HG02610 (cell line): ENCODE measurements around the gene AAK1.

Source experiments
- ATAC-seq: cut with Tn5 transposase; IDR thresholded peaks from one replicate; pipeline ENCODE4 v1.9.1; 2021; ENCODE audit warnings: mild to moderate bottlenecking, moderate library complexity; ENCODE audit not compliant: unreplicated experiment

The AAK1 gene

DNA sequence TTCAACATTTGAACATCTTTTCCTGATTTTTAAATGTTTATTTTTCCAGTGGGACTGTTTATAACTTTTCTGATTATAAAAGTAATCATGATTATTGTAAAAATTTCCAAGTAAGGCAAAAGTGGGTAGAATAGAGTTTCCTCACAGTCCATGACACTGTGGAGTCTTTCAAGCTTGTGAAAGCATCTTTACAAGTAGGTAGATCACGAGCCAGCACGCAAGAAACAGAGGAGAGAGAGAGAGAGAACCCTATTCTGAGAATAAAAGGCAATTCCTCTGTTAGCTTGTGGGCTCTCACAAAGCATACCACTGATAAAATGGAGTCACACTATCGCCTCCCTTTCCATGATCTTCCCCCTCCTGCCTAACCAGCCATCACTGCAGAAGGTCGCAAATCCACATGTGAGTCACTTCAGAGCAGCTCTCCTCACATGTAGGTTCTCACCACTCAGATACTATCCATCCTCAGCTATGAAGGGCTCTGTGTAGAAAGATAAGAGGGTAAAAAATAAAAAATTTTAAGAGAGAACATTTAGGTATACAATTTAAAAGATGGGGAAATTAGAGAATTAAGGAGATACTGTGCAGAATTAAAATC, 40.3 kb downstream of the AAK1 start:
- ATAC-seq, result no peak

DNA sequence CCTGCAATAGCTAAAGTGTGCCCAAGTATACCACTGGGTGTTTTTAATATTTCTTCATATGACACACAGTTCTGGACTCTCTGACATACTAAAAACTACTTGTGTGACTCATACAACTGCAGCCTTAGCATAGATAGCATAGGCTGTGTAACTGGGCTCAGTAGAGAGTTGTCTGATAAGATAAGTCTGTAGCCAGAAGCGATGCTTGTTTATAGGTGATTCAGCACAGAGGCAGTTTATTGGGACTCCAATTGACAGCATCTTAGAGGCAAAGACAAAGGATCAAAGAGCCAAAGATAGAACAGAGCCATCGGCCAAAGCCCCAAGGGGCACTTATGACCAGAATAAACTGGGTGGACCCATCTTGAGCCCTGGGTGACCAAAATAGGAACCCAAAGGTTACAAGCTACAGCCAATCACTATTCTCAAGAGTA, 42.3 kb downstream of the AAK1 start:
- no peak for ATAC-seq

DNA sequence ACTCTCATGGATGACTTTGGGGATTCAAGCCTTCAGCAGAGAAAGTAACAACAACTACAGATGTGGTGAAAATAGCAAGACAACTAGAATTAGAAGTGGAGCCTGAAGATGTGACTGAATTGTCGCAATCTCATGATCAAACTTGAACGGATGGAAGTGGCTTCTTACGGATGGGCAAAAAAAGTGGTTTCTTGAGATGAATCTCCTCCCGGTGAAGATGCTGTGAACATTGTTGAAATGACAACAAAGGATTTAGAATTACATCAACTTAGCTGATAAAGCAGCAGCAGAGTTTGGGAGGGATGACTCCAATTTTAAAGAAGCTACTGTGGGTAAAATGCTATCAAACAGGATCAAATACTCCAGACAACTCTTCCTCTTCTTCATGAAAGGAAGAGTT, 43.1 kb downstream of the AAK1 start:
- ATAC-seq, result no peak

DNA sequence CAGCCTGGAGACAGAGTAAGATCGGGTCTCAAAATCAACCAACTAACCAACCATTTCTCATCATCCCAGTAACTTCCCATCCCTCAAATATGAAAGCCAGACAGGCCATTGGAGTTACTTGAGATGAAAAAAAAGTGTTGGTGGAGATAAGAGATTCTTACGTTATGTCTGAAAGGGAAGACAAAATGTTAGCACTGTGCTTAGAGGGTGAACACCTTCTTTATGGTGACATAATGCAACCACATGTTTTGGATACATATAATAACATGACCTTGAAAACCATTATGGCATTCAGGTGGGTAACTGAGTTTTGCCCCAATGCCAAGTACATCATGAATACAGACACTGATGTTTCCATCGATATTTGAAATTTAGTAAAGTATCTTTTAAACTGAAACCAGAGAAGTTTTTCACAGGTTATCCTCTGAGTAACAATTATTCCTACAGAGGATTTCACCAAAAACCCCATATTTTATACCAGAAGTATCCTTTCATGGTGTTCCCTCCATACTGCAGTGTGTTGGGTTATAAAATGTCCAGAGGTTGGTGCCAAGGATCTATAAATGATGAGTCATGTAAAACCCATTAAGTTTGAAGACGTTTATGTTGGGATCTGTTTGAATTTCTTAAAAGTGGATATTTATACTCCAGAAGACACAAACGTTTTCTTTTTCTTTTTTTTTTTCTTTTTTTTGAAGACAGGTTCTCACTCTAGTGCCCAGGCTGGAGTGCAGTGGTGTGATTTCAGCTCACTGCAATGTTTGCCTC, 45.5 kb downstream of the AAK1 start:
- ATAC-seq, result no peak

DNA sequence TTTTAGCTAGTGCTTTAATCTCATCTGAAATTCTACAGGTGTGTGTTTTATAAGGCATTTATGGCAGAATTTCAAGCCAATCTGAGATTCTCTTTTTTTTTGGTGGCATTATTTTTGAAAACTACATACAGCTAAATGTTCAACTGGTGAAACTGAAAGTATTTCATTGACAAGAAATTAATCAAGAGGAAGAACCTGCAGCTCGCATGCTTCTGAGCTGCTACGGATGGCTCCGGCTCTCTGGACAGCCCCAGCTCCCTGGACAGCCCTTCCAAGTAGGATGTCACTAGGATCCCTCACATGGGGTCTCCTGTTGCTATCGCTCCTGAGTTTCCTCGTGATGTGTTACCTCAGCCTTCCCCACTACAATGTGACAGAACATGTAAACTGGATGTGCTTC, 46.4 kb downstream of the AAK1 start:
- no peak for ATAC-seq

DNA sequence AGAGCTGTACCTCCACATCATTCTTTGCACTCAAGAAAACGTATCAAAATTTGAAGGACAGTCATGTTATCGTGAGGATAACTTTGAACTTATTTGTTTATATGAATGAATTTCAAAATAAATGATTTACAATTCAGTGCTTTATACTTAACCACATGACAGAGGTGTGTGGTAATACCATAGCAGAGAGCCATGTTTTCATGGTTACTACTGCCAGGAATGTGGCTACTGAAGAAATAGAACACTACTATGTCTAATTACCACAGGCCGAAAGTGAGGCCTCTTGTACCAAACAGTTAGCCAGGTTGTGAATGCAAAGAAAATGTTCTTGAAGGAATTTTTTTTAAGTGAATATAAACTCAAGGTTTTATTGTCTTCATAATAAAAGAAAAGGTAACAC, 49.2 kb downstream of the AAK1 start:
- no peak for ATAC-seq

DNA sequence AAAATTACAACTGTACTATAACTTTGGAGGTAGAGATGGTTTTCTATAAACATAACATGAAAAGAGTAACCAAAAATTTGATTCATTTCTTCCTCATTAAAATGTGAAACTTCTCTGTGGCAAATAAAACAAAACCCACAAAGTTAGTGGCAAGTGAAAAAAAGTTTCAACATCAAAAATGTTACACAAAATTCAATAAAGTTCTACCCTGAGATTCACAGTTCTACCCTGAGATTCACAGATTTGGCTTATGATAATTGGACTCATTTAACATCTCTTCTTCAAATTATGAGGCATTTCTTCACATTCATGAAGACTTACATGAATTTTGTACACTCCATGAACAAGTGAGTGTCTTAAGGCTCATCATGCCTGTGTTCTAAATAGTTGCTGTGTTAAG, 51.0 kb downstream of the AAK1 start:
- no peak for ATAC-seq

DNA sequence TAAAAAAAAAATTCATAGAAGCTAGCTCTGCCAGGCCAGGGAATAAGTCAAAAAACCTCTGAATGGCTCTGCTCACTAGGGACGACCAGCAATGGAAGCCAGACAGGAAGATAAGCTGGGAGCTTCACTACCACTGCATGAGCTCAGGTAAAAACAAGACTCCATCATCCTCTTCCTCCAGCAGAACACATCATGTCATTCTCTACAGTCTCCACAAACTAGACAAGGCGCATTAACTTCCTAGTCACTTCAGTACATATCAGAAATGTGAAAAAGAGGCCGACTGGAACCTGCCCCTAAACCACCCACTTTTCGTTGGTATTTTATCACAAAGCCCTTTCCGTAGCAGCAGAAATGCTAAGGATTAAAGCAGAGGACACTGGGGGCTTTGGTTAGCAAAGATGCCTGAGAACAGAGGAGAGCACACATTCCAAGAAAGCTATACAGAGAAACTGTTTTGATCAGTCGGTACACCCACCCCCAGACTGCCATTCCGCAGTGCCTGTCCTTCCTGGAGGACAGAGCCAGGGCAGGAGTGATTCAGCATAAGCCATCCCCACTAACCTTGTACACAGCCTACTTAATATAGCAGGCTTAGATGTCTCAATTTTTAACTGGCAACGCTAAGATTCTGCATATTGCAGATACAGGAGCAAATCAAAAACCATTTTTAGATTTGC, 53.4 kb downstream of the AAK1 start:
- no peak for ATAC-seq

DNA sequence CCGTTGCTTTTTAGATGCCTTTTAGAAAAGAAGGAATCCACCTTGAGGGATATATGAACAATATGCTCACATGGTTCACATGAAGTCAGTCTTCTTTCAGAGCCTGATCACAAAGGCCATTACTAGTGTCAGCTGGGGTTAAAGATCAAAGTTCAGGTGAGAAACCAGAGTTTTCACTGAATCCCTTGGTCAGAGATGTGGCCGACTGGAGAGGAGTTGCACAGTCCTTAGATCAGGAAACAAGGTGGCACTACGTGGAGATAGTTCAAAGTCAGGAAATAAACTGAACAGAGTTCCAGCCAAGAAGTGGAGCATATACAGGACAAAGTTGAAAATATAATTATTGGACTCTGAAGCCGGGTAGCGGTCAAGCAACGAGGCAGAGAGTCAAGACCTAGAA, 54.6 kb downstream of the AAK1 start:
- ATAC-seq, result no peak

DNA sequence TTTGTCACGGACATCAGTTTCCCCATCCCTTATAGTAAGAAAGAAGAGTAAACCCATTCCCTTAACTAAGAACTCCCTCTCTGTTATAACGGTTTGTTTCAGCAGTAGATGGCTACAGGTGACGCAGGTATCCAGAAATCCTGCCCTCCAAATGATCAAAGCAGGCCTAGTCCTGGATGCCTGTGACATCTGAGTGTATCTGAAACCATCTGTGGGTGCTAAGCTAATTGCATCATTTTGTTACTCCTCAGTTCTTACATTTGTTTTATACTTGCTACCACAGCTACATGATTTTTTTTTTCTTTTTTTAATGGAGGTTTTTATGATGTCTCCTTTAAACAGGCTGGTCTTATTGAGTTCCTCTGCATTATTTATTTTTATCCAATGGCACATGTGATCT, 55.1 kb downstream of the AAK1 start:
- ATAC-seq, result no peak

DNA sequence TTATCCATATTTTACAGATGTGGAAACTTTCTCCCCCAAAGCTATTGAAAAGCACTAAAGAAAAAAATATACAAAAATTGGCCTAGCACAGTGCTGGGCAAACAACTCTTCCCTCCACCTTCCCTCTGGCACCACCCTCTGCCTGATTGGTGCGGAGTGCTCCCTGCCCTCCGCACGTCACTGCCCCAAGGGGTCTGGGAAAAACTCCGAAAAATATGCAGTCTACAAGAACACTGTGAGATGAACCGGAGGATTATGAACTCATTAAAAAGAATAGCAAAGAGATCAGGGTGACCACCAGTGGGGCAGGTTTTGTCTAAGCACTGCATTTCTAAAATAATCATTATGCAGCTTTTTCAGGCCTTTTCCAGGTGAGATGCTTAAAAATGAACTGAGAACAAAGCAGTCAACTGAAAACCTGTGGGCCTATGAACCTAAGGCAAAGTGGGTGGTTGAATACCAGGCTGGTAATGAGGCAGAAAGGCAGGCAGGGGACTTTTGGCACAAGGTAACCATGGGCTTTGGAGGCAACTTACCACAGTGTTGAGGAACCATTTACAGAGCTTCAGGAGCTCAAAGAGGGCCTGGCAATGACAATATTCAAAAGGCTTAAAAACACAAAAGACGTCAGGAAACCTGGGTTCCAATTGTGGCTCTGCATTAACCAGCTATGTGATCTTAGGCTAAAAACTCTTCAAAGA, 57.5 kb downstream of the AAK1 start:
- ATAC-seq, result no peak

DNA sequence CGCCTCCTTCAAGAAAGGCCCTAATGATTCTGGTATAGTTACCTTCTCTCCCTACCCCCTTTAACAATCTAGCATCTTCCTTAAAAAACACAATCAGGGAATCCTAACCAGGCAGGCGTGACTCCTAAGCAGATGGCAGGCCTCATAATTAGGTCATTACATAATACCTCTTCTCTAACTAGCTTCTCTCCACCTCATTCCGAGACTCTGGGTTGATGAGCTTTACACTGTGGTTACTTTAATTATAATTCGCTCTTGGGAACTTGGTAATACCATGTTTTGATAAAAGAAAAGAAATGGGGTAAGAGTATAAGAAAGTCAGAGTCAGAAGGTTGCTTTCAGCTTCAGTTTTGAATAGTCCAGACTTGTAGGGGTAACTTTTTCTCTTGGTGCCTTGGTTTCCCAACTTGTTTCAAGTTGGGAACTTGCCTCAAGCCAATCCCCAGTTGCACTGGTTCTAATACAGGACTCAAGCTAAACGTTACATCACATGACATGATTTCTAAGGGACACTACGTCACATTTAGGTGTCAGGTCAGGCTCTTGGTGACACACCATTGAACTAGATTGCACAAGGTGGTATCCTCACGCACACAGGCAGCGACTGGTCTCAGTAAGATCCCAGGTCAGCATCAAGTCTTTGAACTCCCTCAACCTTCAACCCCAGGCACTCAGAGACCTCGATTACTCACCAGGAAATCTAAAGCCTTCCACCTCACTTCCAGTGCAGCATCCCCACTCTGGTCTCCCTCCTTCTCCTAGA, 59.2 kb downstream of the AAK1 start:
- ATAC-seq, result no peak

DNA sequence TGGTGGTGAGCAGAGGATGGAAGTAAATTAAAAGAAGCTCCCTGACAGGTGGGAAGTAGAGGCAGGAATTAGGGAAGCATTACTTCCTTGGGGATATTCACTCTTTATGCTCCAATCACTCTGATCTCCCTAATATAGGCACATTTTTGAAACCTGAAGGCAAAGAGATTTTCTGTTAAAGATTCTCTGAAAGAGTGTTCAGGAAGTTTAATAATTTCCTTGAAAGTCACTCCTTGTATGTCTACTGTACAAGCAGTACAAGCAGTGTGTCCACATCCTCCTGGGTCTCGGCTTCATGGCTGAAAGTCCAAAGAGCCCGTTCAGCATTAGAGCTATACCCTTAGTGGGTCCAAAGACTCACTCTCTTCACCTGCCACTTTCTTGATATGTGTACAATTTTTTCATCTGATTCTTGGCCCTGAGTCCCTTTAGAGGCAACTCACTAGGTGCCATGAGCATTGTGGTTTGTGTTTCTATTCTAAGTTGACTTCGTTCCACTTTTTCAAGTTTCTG, 60.2 kb downstream of the AAK1 start:
- ATAC-seq, result no peak

DNA sequence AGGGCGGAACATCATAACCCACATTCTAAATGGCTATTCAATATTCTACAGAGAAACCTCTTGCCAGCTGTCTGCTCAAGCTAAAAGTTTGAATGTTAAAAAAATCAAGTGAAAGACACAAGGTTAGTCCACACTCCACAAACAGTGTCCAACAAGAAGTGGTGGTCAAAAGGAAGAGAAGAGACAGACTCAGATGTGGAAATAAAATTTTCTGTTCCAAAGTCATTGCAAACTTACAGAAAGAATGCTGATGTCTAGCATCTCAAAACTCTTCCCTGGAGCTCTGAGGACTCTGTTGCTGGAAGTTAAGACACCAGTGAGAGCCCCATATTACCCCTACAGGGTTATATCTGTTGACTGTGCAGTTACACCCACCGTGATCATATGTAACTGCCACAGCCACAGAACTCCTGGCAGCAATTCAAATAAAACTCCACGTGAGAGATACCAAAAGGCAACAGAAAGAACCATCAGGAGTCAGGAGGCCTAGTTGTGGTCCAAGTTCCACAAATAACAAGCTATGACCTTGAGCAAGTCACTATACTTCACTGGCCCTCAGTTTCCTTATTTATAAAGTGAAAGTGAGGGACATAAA, 60.9 kb downstream of the AAK1 start:
- no peak for ATAC-seq

DNA sequence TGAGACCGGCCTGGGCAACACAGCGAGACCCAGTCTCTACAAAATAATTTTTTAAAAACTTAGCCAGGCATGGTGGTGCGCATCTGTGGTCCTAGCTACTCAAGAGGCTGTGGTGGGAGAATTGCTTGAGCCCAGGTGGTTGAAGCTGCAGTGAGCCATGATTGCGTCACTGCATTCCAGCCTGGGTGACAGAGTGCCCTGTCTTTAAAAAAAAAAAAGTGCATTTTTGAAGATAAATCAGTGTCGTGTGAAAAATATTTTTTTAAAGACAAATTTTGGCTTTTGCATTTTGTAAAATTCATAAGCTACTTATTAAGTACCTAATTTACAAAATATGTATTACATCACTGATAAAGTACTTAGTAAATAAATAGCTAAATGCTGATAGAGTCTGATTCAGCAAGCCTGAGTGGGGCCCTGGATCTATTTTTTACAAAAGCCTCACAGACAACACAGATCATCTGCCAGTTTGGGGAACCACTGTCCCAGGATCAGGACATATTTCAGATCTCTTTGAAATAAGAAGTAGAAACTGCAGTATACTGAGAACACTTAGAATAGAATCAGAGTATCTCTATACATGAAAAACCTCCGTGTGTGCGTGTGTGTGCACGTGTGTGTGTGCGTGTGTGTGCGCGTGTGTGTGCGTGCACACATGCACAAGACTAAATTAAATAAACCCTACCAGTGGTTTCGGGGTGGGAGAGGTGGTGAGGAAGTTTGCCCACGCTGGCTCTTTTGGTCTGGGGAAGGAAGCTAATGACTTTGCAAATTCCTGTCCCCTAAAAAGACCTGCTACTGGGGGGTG, 61.6 kb downstream of the AAK1 start:
- ATAC-seq, result no peak

DNA sequence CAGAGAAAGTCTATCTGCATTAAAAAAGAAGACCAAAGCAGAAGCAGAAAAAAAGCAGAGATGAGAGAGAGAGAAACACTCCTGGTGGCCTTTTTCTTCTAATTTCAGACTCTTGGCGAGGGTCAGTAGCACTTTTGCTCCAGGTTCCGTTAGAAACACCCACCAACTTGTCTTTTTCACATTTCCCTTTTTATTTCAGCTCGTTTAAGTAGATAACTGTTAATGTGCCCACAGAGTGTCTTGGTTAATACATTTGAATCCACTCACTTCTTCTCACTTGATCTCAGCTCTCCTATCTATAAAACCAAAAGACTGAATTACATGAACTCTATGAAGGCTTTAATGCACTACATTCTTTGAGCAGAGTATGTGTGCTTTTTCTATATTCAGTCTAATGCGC, 63.1 kb downstream of the AAK1 start:
- no peak for ATAC-seq

DNA sequence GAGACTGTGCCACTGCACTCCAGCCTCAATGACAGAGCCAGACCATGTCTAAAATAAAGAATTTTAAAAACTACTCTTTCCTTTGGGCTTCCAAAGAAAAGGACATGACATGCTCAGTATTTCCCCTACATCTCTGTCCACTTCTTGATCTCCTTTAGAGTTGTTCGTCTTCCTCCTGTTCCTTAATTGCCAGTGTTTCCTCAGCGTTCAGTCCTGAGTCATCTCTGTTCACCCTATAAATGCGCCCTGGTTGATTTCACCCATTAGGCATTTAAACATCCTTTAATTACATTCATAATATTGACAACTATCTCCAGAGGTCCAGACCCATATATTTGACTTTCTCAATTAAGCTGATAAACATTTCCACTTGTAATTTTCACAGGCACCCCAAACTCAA, 64.0 kb downstream of the AAK1 start:
- ATAC-seq, result no peak

DNA sequence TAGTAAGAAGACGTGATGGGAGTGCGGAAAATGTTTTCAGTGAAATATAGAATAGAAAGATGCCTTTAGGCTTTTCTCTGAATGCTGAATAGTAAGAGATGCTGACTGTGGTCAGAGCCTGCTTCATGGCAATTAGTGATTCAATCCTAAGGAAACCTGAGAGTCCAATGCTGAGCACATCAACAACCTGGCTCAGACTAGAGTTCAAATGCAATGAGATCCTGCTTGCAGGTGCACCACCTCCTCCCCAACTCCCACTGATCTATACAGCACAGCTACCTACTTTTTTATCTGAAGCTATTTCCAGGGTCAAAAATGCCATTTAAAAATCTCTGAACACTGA, 65.4 kb downstream of the AAK1 start:
- ATAC-seq, result no peak

DNA sequence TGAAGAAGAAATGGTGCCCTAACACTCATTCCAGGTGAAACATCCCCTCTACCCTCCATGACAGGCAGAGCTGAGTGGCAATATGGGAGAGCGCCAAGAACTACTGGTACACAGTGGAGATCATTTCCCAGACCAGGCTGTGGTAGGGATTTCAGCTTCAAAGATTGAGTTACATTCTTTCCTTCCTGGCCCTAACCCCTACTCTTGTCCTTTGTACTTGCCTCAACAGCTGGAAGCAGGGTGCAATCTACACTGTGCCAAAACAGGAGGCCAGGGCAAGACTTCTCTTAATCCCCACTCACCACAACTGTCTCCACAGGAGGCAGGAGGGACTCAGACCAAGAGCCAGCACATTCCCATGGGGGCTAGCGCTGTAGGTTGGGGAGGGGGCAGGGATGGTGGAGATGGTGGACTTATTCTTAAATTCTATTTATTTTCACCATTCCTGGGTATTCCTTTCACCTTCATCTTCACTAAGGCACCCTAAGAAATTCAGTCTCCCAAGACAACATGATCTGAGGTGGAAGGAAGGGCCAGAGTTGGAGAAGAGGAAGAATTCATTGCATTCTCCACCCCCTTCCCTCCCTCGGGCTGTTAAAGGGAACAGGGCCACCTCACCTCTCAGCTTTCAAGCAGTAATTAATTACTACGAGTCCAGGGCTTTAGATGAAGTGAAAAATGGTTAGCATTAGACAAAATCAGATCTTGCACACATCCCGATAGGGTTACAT, 65.9 kb downstream of the AAK1 start:
- no peak for ATAC-seq
